SK-N-SH (cell line): Measurements from ENCODE around the gene PRMT7. TPM values are rescaled to one million over a fixed set of nuclear protein-coding genes. Genes with fewer than 3 reads are reported as not detected.

Source experiments
- CTCF ChIA-PET: fragments of 300-600, 350-600 bp; formaldehyde crosslinking; extraction: SDS; loops from one replicate; lab custom pipeline; 2021; lab: Yijun Ruan, JAX
- POLR2A ChIA-PET: fragments of 350-600 bp; sonication (Branson Sonifier 250); formaldehyde crosslinking; extraction: SDS; loops from one replicate; lab custom pipeline; 2020; ENCODE audit warnings: antibody characterized with exemption, inconsistent platforms; lab: Yijun Ruan, JAX
- DNase-seq: peaks from one replicate; pipeline ENCODE4 v3.0.0; 2012
- H2AFZ ChIP-seq: fragments of 200-600 bp; sonication (generic); 2 replicates; pipeline ENCODE4 v1.8.1; 2016; ENCODE audit warnings: antibody characterized with exemption, mild to moderate bottlenecking, low read depth
- H3F3A ChIP-seq: fragments of 200-600 bp; sonication (generic); replicated peaks from 2 replicates; pipeline ENCODE3; 2016; ENCODE audit warnings: antibody characterized with exemption, mild to moderate bottlenecking; ENCODE audit not compliant: insufficient read depth
- H3K27ac ChIP-seq, 2 experiments: fragments of 200-500 bp in 1 of 2; fragments of 200-600 bp in 1 of 2; sonication (Bioruptor generic) in 1 of 2; sonication (generic), shearing (Covaris generic) in 1 of 2; 2 replicates each; pipeline versions ENCODE4 v1.5.1 to v1.6.1; 2014 to 2016; ENCODE audit warnings: low read depth in 2 of 2, inconsistent platforms in 1 of 2, low read length in 1 of 2, mild to moderate bottlenecking in 1 of 2, mixed read lengths in 1 of 2
- H3K27me3 ChIP-seq: fragments of 200-600 bp; sonication (generic), shearing (Covaris generic); 2 replicates; pipeline ENCODE4 v1.6.1; 2016; ENCODE audit warnings: mixed run types; ENCODE audit not compliant: insufficient read depth
- H3K36me3 ChIP-seq, 2 experiments: fragments of 200-500 bp in 1 of 2; fragments of 200-600 bp in 1 of 2; sonication (Bioruptor generic) in 1 of 2; sonication (generic) in 1 of 2; replicated peaks in 1 of 2; 2 replicates each; pipeline versions ENCODE3 to v1.5.1; 2014 to 2016; ENCODE audit warnings: low read length in 1 of 2, mild to moderate bottlenecking in 1 of 2; ENCODE audit not compliant: insufficient read depth in 2 of 2, control insufficient read depth in 1 of 2
- H3K4me1 ChIP-seq, 2 experiments: fragments of 200-500 bp in 1 of 2; fragments of 200-600 bp in 1 of 2; sonication (Bioruptor generic) in 1 of 2; sonication (generic), shearing (Covaris generic) in 1 of 2; 2 replicates each; pipeline versions ENCODE4 v1.5.1 to v1.6.1; 2014 to 2016; ENCODE audit warnings: low read depth in 1 of 2, low read length in 1 of 2, mixed run types in 1 of 2; ENCODE audit not compliant: insufficient read depth in 2 of 2, control insufficient read depth in 1 of 2
- H3K4me2 ChIP-seq: fragments of 200-600 bp; sonication (generic), shearing (Covaris generic); 2 replicates; pipeline ENCODE4 v1.6.1; 2017; ENCODE audit warnings: mixed run types
- H3K4me3 ChIP-seq, 2 experiments: fragments of 200-500 bp in 1 of 2; fragments of 200-600 bp in 1 of 2; sonication (Bioruptor generic) in 1 of 2; sonication (generic), shearing (Covaris generic) in 1 of 2; 2 replicates each; pipeline versions ENCODE4 v1.5.1 to v1.8.1; 2014 to 2016; ENCODE audit warnings: low read depth in 2 of 2, inconsistent platforms in 1 of 2, low read length in 1 of 2, mild to moderate bottlenecking in 1 of 2, mixed read lengths in 1 of 2, moderate library complexity in 1 of 2
- H3K79me2 ChIP-seq: fragments of 200-600 bp; sonication (generic); 2 replicates; pipeline ENCODE4 v1.8.1; 2017; ENCODE audit warnings: mild to moderate bottlenecking; ENCODE audit not compliant: insufficient read depth
- H3K9ac ChIP-seq: fragments of 200-600 bp; sonication (generic); 2 replicates; pipeline ENCODE4 v1.6.1; 2017; ENCODE audit warnings: mixed run types
- H3K9me2 ChIP-seq: fragments of 200-600 bp; sonication (generic); 2 replicates; pipeline ENCODE4 v1.6.1; 2017; ENCODE audit warnings: mixed run types
- H3K9me3 ChIP-seq: fragments of 200-600 bp; sonication (generic); 2 replicates; pipeline ENCODE4 v1.6.1; 2017; ENCODE audit warnings: mixed run types, mild to moderate bottlenecking, moderate library complexity
- H4K20me1 ChIP-seq: fragments of 200-600 bp; sonication (generic); 2 replicates; pipeline ENCODE4 v1.6.1; 2017; ENCODE audit warnings: mild to moderate bottlenecking, mixed run types; ENCODE audit not compliant: insufficient read depth
- CHD2 ChIP-seq: fragments of 150-350 bp; IDR thresholded peaks from 2 replicates; pipeline ENCODE4 v1.6.1; 2018; ENCODE audit warnings: low read length; ENCODE audit not compliant: partially characterized antibody
- EZH2phosphoT487 ChIP-seq: fragments of 200-600 bp; sonication (generic); IDR thresholded peaks from 2 replicates; pipeline ENCODE4 v1.6.1; 2017; ENCODE audit warnings: low read depth, mixed run types, mild to moderate bottlenecking, antibody characterized with exemption, moderate library complexity, borderline replicate concordance
- FOSL2 ChIP-seq: IDR thresholded peaks from 2 replicates; pipeline ENCODE4 v1.4.0; 2012; ENCODE audit warnings: low read depth, mild to moderate bottlenecking, moderate library complexity, borderline replicate concordance
- FOXJ3 ChIP-seq: sonication (generic); formaldehyde crosslinking; IDR thresholded peaks from 2 replicates; pipeline ENCODE4 v1.5.1; 2020; ENCODE audit warnings: mild to moderate bottlenecking, missing genetic modification reagents
- GATA2 ChIP-seq: sonication (generic); formaldehyde crosslinking; IDR thresholded peaks from 2 replicates; pipeline ENCODE4 v1.5.0; 2020; ENCODE audit warnings: mild to moderate bottlenecking, missing genetic modification reagents
- JUND ChIP-seq: IDR thresholded peaks from 2 replicates; pipeline ENCODE4 v1.4.0; 2012
- MEF2A ChIP-seq: IDR thresholded peaks from 2 replicates; pipeline ENCODE4 v1.4.0; 2012; ENCODE audit warnings: low read depth, borderline replicate concordance
- NFIC ChIP-seq: IDR thresholded peaks from 2 replicates; pipeline ENCODE4 v1.4.0; 2012; ENCODE audit warnings: borderline replicate concordance
- PBX3 ChIP-seq: IDR thresholded peaks from 2 replicates; pipeline ENCODE4; 2012
- RXRA ChIP-seq: IDR thresholded peaks from 2 replicates; pipeline ENCODE4 v1.4.0; 2012; ENCODE audit warnings: low read depth, mild to moderate bottlenecking, borderline replicate concordance
- TEAD4 ChIP-seq: IDR thresholded peaks from 2 replicates; pipeline ENCODE4 v1.4.0; 2012; ENCODE audit warnings: mild to moderate bottlenecking, borderline replicate concordance; ENCODE audit not compliant: insufficient read depth
- USF1 ChIP-seq: IDR thresholded peaks from 2 replicates; pipeline ENCODE4 v1.4.0; 2012; ENCODE audit warnings: low read depth, borderline replicate concordance
- WGBS: methylation state at CpG from one replicate; pipeline ENCODE4 v1.1.6; 2017; ENCODE audit warnings: low lambda C conversion rate; 5-methylcytosine and 5-hydroxymethylcytosine counted together
- polyA plus RNA-seq, 3 experiments: library from polyadenylated mRNA; depleted of rRNA; stranded (reverse); fragments of >200 nt; gene quantifications; 2 replicates each; pipeline ENCODE4 v1.2.3, GENCODE V29; 2012

PRMT7 gene
- polyA plus RNA-seq, 1 of the 3 experiments (the other 2 are of a cell fraction): 46.0 TPM

- 97% methylated on average over 12 of the region's 12 CpGs for WGBS
- H3K4me2 ChIP-seq: no peak overlapping the region
- ChIA-PET POLR2A (no interaction called here), CTCF (interaction anchor here (0.6 to 10.4 kb wide), 3 partner anchors 24 to 81 kb away, joined by 3 to 80 read pairs (median 3); partner anchors contain the start of gene SLC7A6)
- no peaks in the 10 kb centered on the region for H3K9me2 ChIP-seq
- no peak overlapping the region for H2AFZ ChIP-seq
- no peaks in the 10 kb centered on the region for H3K9me3 ChIP-seq
- peaks cover 17% of the 10 kb centered on the region; the same call in 1 of the 2 replicates for H3K79me2 ChIP-seq
- peaks cover 16 to 20% of the 10 kb centered on the region in 2 experiments for H3K36me3 ChIP-seq
- H3K27ac ChIP-seq: no peak overlapping the region
- H3F3A ChIP-seq: no peaks in the 10 kb centered on the region
- H3K4me1 ChIP-seq: no peaks in the 10 kb centered on the region
- no peak overlapping the region for H3K9ac ChIP-seq
- no peak for TF ChIP-seq FOSL2
- TF ChIP-seq, all 33 proteins: peak for 0
- DNase-seq: no peak
- peaks cover 15% of the 10 kb centered on the region; the same call in 1 of the 2 replicates for H4K20me1 ChIP-seq
- H3K27me3 ChIP-seq: no peaks in the 10 kb centered on the region
- no peak overlapping the region for H3K4me3 ChIP-seq
Measured at GRCh38 chr16:68286153-68287074, 24.4 kb upstream of the PRMT7 start.

GRCh38 chr16:68287276-68288251 is 23.3 kb upstream of the PRMT7 start:
- POLR2A ChIA-PET: interaction anchor here (0.9 kb wide), 1 partner anchor 21 kb away, joined by 7 read pairs; no protein-coding TSS in a partner anchor
- Histone ChIP-seq H3K27me3 (no peaks in the 10 kb centered on the region), H3K27ac (peak overlapping the region in 1 of 2 experiments; percentile 21; a peak in 1 of 4 replicates), H3K9me2 (no peaks in the 10 kb centered on the region), H4K20me1 (peaks cover 15% of the 10 kb centered on the region; the same call in 1 of the 2 replicates), H3K4me1 (no peaks in the 10 kb centered on the region), H3F3A (no peaks in the 10 kb centered on the region), H2AFZ (no peak overlapping the region), H3K79me2 (peaks cover 17% of the 10 kb centered on the region; the same call in 1 of the 2 replicates), H3K4me3 (no peak overlapping the region), H3K36me3 (peaks cover 19 to 24% of the 10 kb centered on the region in 2 experiments), H3K4me2 (0 out of 2 replicates have a peak overlapping the region, but pooled peaks have one; percentile 21), H3K9ac (no peak overlapping the region), H3K9me3 (no peaks in the 10 kb centered on the region)
- TF ChIP-seq USF1: no peak
- peak; percentile 33; the same call in 1 of the 2 replicates for TF ChIP-seq FOSL2
- TF ChIP-seq MEF2A: no peak
- TF ChIP-seq TEAD4: no peak
- TF ChIP-seq NFIC: no peak
- no peak for TF ChIP-seq PBX3
- no peak for TF ChIP-seq CHD2
- no peak for TF ChIP-seq GATA2 (CRISPR knock-in tag)
- TF ChIP-seq JUND: 0 out of 2 replicates have a peak, but pooled peaks have one; percentile 23
- TF ChIP-seq FOXJ3 (CRISPR knock-in tag): no peak
- TF ChIP-seq RXRA: no peak
- no peak for TF ChIP-seq EZH2phosphoT487
- WGBS: 94% methylated on average over 10 of the region's 11 CpGs
- CTCF ChIA-PET: interaction anchor here (1.1 to 10.4 kb wide), 3 partner anchors 9 to 40 kb away, joined by 3 to 80 read pairs (median 3); partner anchors contain the start of gene SLC7A6
- DNase-seq: no peak
